ENCODE data around the gene GPS2.

DNA sequence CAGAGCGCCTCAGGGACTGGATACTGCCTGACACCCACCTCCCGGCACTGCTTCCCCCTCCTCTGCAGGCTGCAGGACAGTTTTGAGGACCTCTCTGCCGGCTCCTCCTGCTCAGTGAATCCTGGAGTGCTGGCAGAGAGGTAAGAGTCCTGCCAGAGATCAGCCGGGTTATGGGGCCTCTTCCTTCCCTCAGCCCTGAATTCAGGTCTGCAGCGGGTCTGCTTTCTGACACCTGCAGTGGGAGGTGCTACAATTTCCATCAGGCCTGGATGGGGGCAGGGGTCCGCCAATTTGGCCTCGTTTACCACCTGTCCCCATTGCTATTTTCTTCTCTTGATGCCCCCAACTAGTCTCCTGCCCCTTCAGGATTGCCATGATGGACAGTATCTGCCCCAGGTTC is 17.0 kb upstream of the GPS2 start:
- TF ChIP-seq, protein P1, sequence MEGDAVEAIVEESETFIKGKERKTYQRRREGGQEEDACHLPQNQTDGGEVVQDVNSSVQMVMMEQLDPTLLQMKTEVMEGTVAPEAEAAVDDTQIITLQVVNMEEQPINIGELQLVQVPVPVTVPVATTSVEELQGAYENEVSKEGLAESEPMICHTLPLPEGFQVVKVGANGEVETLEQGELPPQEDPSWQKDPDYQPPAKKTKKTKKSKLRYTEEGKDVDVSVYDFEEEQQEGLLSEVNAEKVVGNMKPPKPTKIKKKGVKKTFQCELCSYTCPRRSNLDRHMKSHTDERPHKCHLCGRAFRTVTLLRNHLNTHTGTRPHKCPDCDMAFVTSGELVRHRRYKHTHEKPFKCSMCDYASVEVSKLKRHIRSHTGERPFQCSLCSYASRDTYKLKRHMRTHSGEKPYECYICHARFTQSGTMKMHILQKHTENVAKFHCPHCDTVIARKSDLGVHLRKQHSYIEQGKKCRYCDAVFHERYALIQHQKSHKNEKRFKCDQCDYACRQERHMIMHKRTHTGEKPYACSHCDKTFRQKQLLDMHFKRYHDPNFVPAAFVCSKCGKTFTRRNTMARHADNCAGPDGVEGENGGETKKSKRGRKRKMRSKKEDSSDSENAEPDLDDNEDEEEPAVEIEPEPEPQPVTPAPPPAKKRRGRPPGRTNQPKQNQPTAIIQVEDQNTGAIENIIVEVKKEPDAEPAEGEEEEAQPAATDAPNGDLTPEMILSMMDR (IDR thresholded peaks at IDR 0.05), result no peak
- no peak for TF ChIP-seq POLR2A (IDR thresholded peaks at IDR 0.05)

Data from vagina (tissue), 2 donors.